VCaP (cell line): ENCODE data around the gene CDC6.
"Not testable (repeated sequence)": the region's sequence is repeated elsewhere in the genome, so short reads cannot be mapped to it uniquely, and the experiment has no call there.

Experiments used
- H3K27ac ChIP-seq: fragments of 450-650 bp; 2 replicates; pipeline ENCODE4 v1.5.1; 2017
- TF ChIP-seq, protein P1 (sequence below): fragments of 450-650 bp; conservative IDR thresholded peaks from 2 replicates; pipeline ENCODE4 v1.5.1; 2017; ENCODE audit warnings: mild to moderate bottlenecking, moderate library complexity

The CDC6 gene

DNA sequence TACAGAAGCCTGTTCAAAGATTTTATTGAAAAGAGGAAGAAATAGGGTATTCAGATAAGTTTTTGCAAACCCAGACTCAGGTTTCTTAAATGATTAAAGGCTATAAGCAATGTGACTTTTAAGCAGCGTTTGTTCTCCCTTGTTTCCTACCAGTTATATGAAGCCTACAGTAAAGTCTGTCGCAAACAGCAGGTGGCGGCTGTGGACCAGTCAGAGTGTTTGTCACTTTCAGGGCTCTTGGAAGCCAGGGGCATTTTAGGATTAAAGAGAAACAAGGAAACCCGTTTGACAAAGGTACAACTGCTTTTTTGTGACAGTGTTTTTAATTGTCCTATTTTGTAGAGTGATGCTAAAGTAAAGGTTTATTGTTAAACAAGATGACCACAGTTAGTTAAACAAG, 13.6 kb downstream of the CDC6 start:
- H3K27ac ChIP-seq: peak overlapping the region; percentile 7; the same call in 1 of the 2 replicates
- TF ChIP-seq, protein P1, sequence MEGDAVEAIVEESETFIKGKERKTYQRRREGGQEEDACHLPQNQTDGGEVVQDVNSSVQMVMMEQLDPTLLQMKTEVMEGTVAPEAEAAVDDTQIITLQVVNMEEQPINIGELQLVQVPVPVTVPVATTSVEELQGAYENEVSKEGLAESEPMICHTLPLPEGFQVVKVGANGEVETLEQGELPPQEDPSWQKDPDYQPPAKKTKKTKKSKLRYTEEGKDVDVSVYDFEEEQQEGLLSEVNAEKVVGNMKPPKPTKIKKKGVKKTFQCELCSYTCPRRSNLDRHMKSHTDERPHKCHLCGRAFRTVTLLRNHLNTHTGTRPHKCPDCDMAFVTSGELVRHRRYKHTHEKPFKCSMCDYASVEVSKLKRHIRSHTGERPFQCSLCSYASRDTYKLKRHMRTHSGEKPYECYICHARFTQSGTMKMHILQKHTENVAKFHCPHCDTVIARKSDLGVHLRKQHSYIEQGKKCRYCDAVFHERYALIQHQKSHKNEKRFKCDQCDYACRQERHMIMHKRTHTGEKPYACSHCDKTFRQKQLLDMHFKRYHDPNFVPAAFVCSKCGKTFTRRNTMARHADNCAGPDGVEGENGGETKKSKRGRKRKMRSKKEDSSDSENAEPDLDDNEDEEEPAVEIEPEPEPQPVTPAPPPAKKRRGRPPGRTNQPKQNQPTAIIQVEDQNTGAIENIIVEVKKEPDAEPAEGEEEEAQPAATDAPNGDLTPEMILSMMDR: peak; percentile 66

DNA sequence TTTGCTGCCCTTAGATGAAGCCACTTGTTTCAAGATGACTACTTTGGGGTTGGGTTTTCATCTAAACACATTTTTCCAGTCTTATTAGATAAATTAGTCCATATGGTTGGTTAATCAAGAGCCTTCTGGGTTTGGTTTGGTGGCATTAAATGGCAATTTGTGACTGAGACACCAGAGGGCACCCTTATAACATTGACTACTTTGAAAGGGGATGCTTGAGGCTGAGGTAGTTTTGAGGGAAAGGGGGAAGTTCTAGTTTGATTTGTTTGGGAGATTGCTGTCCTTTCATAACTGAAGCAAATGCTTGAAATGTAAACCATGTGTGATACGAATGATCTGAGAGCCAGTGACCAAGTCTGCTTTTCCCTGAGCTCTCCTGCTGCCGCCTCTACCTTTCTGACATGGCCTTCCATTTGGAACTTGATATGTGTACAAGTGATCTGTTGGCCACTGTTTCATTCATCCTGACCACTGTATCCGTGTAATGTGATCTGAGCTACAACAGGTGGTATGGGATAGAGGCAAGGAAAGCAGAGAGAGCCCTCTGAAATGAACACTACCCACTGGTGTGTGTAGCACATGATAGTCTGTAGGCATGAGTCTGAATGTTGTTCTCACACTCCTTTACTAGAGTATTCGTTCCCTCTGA, 15.5 kb downstream of the CDC6 start:
- H3K27ac ChIP-seq: no peak overlapping the region
- TF ChIP-seq, protein P1: peak; percentile 84

DNA sequence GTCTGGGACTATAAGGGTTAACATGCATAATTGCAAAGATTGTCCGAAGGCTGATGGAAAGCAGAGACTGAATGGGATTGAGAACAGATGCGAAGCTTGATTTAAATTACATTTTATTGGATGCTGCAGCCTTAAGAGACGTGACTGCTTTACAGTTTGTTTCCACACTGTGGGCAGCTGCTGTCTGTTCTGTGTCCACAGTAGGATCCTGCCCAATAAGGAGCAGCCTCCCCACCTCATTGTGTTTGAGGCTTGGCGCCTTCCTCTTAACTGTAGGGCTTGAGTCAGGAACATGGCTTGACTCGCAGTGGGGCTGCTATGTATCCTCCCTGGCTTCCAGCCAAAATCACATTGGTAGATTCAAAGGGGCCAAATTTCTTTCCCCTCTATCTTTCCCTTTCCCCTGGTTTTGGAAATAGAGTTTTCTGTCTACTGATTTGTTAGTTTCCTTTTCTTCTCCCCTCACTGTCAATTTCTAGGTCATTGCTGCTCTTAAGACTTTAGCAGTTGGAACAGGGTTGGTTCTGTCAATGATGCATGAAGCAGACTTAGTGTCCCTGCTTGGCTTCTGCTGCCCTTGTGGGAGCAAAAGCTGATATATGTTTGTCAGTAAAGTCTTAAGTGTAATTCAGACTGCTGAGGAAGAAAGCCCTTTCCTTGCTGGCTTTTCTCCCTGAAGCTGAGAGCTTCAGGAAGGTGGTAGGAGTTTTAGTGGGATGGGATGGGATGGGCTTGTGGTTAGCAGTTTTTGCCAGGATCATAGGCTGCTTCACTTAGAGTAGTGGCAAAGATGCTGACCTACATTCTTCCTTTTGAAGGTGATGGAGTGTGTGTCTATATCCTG, 16.3 kb downstream of the CDC6 start:
- H3K27ac ChIP-seq: no peak overlapping the region
- TF ChIP-seq, protein P1: no peak

DNA sequence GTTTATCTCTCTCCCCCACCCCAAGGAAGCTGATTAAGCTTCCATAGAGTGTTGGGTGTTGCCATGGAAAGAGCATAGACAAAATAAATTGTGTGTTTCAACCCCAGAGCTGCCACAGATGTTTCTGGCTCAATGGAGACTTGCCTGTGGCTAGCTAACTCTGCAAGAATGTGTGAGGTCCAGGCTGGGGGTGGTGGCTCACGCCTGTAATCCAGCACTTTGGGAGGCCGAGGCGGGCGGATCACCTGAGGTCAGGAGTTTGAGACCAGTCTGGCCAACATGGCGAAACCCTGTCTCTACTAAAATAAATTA, 16.8 kb downstream of the CDC6 start:
- H3K27ac ChIP-seq: not testable (repeated sequence)

DNA sequence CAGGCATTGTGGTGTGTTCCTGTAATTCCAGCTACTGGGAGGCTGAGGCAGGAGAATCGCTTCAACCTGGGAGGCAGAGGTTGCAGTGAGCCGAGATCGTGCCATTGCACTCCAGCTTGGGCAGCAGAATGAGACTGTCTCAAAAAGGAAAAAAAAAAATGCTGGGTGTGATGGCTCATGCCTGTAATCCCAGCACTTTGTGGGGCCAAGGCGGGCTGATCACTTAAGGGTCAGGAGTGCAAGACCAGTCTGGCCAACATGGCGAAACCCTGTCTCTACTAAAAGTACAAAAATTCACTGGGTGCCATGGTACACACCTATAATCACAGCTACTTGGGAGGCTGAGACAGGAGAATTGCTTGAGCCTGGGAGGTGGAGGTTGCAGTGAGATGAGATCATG, 17.2 kb downstream of the CDC6 start:
- not testable (repeated sequence) for H3K27ac ChIP-seq

DNA sequence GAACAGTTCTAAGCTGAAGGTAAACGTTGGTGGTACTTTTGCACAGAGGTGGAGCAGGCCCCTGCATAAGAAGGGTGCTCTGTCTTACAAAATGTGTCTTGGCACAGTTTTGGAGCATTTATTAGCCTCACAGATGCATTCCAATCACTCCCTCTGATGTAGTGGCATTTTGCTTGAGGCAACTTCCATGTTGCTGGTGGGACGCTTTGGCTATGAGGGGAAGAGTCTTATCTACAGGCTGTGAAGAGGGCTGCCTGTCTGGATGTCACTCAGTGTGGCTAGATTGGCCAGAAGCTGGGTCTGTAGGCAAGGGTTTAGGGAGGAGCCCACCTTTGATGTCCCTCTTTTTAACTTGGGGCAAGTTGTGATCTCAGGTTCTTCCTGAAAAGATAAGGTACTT, 18.7 kb downstream of the CDC6 start:
- no peak overlapping the region for H3K27ac ChIP-seq
- TF ChIP-seq, protein P1: no peak

DNA sequence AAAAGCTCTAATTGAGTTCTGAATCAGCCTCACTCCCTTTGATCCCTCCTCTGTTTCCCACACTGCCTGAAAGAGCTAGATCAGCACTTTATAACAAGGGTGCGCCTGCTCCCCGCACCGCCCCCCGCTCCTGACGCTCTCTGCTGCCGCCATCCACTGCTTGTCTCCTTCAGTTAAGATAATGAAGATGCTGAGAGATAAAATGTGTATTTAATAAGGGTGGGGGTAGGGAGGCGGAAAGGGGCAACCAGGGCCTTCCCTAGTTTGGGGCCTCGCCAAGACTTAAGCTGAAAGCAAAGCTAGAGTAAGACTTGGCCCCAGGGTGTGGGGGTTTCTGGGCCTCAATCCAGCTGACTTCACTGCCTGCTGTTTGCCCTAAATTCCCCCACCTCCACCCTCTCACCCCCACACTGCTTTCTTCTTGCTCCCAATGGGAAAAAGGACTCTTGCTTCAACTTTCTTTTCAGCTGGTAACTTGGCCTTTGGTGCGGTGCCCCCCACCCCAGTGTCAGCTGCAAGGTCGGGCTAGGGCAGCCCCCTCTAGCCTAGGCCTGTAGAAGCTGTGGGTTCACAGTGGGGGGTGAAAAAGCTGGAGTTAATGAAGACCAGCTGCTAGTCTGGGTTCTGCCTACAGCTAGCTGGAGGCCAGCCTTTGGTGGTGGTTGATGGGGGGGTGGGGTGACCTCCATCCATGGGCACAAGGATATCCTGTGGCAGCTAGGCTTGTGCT, 19.5 kb downstream of the CDC6 start:
- H3K27ac ChIP-seq: no peak overlapping the region
- TF ChIP-seq, protein P1: no peak

DNA sequence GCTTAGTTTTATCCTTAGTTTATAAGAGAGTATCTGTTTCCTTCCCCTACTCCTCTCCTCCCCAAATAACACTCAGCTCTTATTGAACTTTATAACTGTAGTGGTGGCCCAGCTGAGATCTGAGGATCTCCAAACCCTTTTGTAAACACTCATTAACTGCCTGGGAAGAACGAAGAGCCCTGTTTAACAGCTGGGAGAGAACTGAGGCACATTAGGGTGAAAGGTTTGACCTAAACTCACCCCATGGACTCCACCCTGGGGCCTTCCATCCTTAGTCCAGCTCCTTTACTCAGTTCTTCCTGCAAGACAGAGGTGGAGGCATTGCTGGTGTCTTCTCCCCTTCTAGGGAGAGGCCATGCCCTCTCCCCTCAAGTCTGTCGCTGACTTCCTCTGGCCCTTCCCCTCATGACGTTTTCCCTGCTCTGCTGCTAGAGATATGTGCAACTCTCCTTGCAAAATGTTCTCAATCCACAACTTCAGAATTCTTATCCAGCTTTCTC, 20.1 kb downstream of the CDC6 start:
- TF ChIP-seq, protein P1: no peak
- no peak overlapping the region for H3K27ac ChIP-seq
